DMS153 (cell line): ENCODE data around the gene ASIC4.
A peak's percentile ranks its signal among the peaks of the same experiment; 100 is the strongest.

Experiments used
- DNase-seq: peaks from one replicate; lab custom pipeline; 2025; lab: John Stamatoyannopoulos, UW

ASIC4 gene

GRCh38 chr2:219551441-219552381 is 37.4 kb downstream of the ASIC4 start:
- peak; percentile 43 for DNase-seq

DNA sequence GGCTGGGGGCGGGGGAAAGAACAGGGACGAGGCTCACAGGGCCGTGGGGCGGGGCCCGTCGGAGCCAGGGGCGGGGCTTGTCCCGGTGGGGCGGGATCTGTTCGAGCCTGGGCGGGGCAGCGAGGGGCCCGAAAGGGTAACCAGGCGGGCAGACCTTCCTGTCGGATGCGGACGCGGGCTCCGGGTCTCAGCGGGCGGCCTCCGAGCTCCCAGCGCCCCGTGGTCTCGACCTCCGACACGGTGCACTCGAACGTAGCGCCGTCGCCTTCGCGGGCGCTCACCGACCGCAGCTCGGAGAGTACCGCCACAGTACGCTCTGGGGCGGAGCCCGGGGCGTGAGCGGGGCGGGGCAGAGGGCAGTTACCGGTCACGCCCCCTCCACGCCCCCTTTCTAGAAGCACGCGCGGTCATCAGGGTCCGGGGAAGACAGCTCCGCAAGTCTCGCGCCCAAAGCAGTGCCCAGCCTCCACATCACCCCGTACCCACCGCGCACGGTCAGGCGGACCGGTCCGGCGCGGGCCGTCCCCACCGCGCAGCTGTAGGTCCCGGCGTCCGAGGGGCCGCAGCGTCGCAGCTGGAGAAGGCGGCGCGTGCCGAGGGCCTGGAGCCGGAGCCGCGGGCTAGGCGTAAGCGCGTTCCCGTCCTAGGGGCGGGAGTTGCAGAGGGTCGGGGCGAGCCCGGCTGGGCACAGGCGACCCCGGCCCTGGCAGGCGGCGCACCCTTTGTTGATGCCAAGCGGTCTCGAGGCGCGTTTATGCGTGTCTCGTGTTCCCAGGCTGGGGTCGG is 38.3 kb downstream of the ASIC4 start:
- peak; percentile 74 for DNase-seq

- no peak for DNase-seq
These were observed 38.8 kb downstream of the ASIC4 start for GRCh38 chr2:219553168-219553417.

- no peak for DNase-seq
These were observed 39.2 kb downstream of the ASIC4 start for GRCh38 chr2:219553463-219553963.

DNA sequence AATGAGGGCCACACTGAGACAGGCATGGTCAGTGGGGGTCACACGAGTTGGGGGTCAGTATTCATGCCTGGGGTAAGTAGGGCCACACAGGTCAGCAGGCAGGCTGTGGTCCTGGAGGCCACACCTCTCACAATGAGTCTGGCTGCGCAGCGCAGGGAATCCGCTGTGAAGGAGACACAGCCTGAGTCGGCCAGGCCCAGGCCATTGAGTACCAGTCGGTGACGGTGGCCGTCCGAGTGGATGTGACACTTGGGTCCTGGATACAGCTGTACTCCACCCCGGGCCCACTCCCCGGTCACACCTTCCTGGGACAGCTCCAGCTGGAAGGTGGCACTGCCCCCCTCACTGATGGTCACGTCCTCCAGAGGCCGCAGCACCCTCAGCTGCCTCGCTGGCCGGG is 40.1 kb downstream of the ASIC4 start:
- DNase-seq, result no peak

DNA sequence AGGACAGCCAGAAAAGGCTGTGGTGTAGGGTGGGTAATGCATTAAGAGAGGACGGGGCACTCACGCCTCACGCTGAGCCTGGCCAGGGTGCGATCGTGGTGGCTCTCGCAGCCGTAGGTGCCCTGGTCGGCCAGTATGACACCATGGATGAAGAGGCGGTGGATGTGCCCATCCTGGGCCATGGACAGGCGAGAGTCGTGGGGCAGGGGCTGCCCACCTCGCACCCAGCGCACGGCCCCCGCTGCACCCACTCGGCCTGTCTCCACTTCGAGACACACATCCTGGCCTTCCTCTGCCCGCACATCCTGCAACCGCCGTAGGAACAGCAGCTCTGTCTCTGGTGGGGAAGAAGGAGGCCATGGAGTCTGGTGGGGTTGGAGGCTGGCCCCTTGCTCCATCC is 41.7 kb downstream of the ASIC4 start:
- no peak for DNase-seq

DNA sequence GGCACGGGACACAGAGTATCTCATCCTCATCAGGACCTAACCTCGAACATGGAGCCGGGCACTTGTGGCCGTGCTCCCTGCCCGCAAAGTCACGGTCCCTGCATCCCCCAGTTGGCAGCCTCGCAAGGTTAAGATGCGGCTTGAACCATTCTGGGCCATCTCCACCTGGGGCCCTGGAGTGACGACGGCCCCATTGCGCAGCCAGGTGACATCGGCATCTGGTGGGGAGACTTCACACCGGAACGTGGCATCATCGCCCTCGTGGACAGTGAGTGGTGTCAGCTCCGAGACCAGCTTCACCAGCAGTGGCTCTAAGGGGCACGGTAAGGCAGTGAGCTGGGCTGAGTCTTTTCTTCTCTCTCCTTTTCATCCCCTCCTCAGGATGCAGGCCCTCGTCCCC is 42.1 kb downstream of the ASIC4 start:
- no peak for DNase-seq

- DNase-seq, result no peak
These were observed 43.0 kb downstream of the ASIC4 start for GRCh38 chr2:219557320-219557719.

GRCh38 chr2:219557791-219558785 is 43.8 kb downstream of the ASIC4 start:
- no peak for DNase-seq

DNA sequence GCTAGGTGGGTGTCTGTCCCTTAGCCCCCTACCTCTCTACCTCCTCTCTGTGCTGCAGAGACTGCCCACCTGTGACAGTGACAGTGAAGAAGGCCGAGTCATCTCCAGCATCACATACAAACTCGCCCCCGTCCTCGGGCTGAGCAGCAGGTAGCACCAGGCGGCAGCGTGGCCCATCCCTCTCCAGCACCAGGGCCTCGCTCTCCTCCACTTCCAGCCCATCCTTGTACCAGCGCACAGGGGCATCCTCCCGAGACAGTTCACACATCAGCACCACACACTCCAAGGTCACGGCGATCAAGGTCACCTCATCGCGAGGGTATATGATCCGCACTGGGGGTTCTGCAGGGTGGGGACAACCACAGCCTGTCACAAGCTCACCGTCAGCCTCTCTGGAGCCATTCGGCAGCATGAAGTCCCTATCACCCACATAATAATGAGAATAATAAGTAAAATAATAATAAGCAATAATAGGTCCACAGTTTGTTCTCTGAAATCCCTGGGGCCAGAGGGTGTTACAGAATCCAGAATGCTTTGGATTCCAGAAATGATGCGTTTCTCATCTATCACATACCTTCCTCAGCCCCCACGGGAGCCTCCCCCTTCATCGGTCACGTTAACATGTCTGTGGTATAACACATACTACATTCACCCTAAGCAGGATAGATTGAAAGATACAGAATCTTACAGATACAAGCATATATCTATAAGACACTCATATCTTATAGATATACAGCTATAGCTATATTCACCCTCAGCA is 45.1 kb downstream of the ASIC4 start:
- DNase-seq, result no peak

- DNase-seq, result no peak
These were observed 46.0 kb downstream of the ASIC4 start for GRCh38 chr2:219560037-219560892.

GRCh38 chr2:219560893-219561178 is 46.6 kb downstream of the ASIC4 start:
- DNase-seq, result no peak

GRCh38 chr2:219561179-219562048 is 47.1 kb downstream of the ASIC4 start:
- DNase-seq, result no peak

DNA sequence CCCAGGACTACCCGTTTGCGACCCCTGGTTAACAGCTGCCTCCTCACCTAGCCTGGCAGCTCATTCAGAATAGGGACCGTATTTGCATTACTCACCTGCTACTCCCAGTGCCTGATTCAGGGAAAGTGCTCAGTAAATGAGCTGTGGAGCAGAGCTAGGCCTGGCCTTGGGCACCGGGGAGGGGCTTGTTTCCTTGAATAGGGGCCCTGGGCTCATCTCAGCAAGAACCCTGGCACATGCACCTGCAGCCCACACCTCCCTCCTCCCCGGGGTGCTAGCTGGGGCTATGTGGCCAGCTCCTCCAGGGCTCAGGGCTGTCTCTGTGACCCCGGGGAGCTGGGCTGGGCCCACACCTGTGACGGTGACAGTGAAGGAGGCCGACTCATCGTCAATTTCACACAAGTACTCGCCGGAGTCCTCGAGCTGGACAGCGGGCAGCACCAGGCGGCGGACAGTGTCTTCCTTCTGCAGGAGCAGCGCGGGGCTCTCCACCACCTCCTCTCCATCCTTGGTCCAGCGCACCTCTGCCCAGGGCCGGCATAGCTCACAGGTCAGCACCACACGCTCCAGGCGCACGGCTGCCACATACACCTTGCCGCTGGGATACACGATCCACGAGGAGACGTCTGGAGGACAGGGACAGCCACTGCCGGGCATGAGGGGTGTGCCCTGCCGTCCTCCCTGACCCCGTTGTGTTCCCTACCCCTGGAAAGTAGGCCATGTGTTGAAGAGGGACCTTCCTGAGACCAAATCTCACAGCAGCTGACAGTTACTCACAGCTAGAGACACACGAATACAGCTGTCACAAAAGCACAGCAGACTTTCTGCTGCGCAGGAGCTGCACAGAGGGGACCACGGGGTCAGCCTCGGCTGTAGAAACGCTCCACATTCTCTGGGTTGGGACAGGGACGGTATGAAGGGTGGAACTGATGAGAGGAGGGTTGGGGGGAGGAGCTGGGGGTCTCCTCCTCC is 48.1 kb downstream of the ASIC4 start:
- DNase-seq, result no peak

DNA sequence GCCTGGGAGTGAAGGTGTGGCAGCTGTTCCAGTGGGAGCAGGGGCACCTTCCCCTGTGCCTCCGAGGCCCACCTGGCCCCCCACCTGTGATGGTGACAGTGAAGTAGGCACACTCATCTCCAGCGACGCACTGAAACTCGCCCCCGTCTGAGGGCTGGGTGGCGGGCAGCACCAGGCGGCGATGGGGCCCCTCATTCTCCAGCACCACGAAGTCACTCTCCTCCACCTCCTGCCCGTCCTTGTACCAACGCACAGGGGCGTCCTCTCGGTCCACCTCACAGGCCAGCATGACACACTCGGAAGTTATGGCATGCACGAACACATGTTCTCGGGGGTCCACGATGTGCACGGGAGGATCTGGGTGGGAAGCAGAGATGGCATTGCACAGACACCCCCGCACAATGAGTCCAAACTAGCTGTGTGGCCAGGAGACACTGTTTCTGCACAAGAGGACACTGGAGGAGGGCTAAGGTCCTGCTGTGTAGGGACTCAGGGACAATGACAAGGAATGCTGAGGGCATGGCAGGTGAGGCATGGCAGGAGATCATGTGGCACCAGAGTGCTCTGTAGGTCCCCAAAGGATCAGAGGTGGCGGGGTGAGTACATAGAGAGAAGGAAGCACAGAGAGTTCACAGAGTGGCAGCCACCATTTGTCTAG is 49.1 kb downstream of the ASIC4 start:
- DNase-seq, result no peak

DNA sequence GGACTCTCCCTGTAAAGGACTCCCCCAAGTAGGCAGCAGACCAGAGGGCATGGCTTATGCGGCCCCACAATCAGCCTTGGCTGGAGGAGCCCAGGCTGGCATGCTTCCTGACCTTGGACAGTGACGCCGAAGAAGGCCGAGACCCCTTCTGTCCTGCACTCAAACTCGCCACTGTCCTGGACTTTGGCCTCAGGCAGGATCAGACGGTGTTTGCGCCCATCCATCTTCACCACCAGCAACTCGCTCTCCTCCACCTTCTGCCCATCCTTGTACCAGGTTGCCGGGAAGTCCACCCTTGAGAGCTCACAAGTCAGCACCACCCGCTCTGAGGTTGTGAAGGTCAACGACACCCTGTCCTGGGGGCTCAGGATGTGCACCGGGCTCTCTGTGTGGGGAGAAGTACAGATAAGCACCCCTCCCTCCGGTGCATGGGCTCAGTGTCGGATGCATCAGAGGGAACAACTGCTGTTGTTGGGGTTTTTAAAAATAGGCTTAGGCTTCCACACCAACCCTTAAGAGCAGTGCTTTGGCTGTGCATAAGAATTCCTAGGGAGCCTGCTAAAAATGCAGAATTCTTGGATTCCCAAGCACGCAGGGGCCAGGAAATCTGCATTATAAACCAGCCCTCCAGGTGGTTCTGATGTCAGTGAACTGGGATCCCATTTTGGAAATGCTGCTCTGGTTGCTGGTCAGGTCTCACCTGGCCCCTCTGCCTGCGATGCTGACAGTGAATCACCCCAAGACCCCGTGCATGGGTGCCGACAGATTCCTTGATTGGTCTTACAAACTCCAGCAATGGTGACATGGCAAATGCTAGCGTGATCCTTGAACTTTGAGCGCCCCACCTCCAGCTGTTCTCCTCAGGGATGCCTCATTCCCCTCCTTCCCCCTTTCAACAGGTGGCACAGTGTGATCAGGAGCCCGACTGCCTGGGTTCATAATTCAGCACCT is 51.1 kb downstream of the ASIC4 start:
- DNase-seq, result no peak

DNA sequence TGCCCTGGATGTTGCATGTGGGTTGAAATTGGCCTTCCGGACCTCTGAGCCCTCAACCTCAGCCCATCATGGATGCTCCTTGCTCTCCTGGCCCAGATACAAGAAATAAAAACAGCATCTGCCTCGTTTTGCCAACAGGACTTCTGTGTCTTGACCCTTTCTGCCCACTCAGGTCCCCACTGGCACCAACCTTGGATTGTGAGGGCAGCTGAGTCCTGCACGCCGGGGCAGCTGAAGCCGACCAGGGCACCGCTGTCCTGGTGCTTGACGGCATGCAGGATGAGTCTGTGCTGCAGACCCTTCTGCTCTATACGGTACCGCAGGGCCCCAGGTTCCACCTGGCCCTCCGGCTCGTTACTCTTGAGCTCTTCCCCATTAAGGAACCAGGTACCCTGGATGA is 52.4 kb downstream of the ASIC4 start:
- DNase-seq, result no peak
